Stomach (tissue), 9 donors: ENCODE results near the gene EGFLAM. TPM values are rescaled to one million over a fixed set of nuclear protein-coding genes. Genes with fewer than 3 reads are reported as not detected.

Experiments used
- DNase-seq, 2 donors: peaks; one replicate each; pipeline versions ENCODE4 v3.0.0 to v3.0.0-alpha.2; 2013 to 2019
- H3K27ac ChIP-seq, 5 donors: fragments of 200-600 bp in 4 of 5; sonication (generic) in 4 of 5; one replicate each; pipeline ENCODE4 v1.5.1; 2013 to 2019; ENCODE audit warnings: mild to moderate bottlenecking in 1 of 5, moderate library complexity in 1 of 5
- H3K27me3 ChIP-seq, 3 donors: fragments of 200-600 bp; sonication (generic); one replicate each; pipeline ENCODE4 v1.5.1; 2017 to 2019; ENCODE audit warnings: mixed run types in 1 of 3
- H3K36me3 ChIP-seq, 4 donors: fragments of 200-600 bp; sonication (generic); 1 replicate in 3 of 4; 2 replicates in 1 of 4; pipeline ENCODE4 v1.5.1; 2016 to 2019
- H3K4me1 ChIP-seq, 4 donors: fragments of 200-600 bp; sonication (generic); one replicate each; pipeline ENCODE4 v1.5.1; 2016 to 2019
- H3K4me3 ChIP-seq, 4 donors: fragments of 200-600 bp; sonication (generic) in 3 of 4; one replicate each; pipeline ENCODE4 v1.5.1; 2016 to 2019; ENCODE audit warnings: mild to moderate bottlenecking in 1 of 4
- H3K9me3 ChIP-seq, 4 donors: fragments of 200-600 bp; sonication (generic); one replicate each; pipeline ENCODE4 v1.5.1; 2016 to 2019
- EP300 ChIP-seq: sonication (generic); formaldehyde crosslinking; IDR thresholded peaks from one replicate; pipeline ENCODE4 v1.6.1; 2017; ENCODE audit warnings: antibody characterized with exemption
- POLR2A ChIP-seq, 4 donors: fragments of 450-650 bp; IDR thresholded peaks; one replicate each; pipeline ENCODE4 v1.6.1; 2016; ENCODE audit warnings: antibody characterized with exemption in 4 of 4, control low read depth in 2 of 4, mild to moderate bottlenecking in 1 of 4, moderate library complexity in 1 of 4
- POLR2AphosphoS5 ChIP-seq, 3 donors: sonication (generic); formaldehyde crosslinking; IDR thresholded peaks; one replicate each; pipeline ENCODE4 v1.6.1; 2016; ENCODE audit warnings: antibody characterized with exemption in 3 of 3
- WGBS, 5 donors: extraction: QIAGEN DNeasy Blood & Tissue Kit in 3 of 5; methylation state at CpG; one replicate each; pipeline versions ENCODE4 v1.1.5 to v1.1.7; 2013 to 2018; 5-methylcytosine and 5-hydroxymethylcytosine counted together
- intact Hi-C: fragments of 100-400 bp; cut with DNase I; formaldehyde crosslinking; loops from one replicate; pipeline ENCODE4 v1.15.1; 2023; ENCODE audit warnings: low total_unique reads
- polyA plus RNA-seq, 3 donors: library from polyadenylated mRNA; stranded (reverse); fragments of 200-250 nt; gene quantifications; one replicate each; pipeline ENCODE4 v1.2.3, GENCODE V29; 2013
- total RNA-seq, 5 donors: library from RNA; depleted of rRNA; stranded (reverse); fragments of >200 nt; gene quantifications; one replicate each; pipeline versions ENCODE4 v1.1.0 to v1.2.3, GENCODE V29; 2014 to 2016
- TF ChIP-seq, protein P1 (sequence below), 7 experiments: fragments of 450-650 bp in 4 of 7; fragments of 200-600 bp in 3 of 7; sonication (generic) in 3 of 7; IDR thresholded peaks; one replicate each; pipeline ENCODE4 v1.5.1; 2016 to 2019; ENCODE audit warnings: antibody characterized with exemption in 7 of 7, control low read depth in 2 of 7, mild to moderate bottlenecking in 1 of 7
- donor health status: healthy with polysubstance abuse.
- donor health status: Bipolar disorder and iron deficiency.
- donor health status: healthy.

EGFLAM gene
- total and polyA plus RNA-seq, 8 donors, result 0.61 to 5.9 (median 1.4) TPM; not detected in 3

DNA sequence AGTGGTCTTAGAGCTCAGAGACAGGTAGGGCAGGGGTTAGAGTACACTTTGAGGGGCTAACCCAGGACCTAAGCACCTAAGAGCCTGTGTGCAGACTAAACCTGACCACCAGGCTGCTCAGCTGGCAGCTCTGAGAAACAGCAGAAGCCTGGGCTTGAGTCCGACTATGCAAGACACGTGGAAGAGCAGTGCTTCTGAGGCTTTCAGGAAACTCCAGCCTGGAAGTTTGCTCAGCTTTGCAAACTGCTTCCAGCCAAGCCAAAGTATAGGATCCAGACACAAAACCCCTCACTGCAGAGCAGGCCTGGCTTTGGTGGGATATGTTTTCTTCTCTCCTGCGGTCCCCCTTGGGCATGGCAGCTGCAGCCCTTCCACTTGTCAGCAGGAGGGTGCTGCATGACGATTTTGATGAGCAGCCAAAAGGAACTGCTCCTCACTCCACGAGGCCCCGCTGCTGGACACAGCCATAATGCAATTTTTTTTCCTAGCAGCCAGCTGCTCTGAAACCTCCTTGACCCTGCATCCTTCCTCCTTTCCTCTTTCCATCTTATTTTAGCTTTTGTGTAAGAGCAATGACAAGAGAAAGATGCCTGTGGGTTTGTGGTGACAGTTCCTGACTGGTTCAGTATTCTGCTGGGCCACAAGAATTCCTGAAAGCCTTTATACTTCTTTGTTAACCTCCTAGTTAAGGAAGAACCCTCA is 175.0 kb downstream of the EGFLAM start:
- Histone ChIP-seq H3K36me3 (no peaks in the 10 kb centered on the region), H3K27me3 (peaks cover 0 to 10% (median 0%) of the 10 kb centered on the region in 3 donors), H3K4me1 (peaks cover 0 to 17% (median 7%) of the 10 kb centered on the region in 4 donors), H3K27ac (peak overlapping the region in 3 of 5 donors; percentile 41 to 48 (median 42)), H3K9me3 (no peaks in the 10 kb centered on the region), H3K4me3 (no peak overlapping the region)
- DNase-seq, result peak in 1 of 2 donors; percentile 85
- WGBS, 5 donors, result 30 to 47% (median 47%) methylated on average over 4 to 6 of the region's 6 CpGs
- intact Hi-C loops, result no loop called here
- no peak for TF ChIP-seq EP300
- no peak for TF ChIP-seq POLR2AphosphoS5 (IDR thresholded peaks at IDR 0.05)
- no peak for TF ChIP-seq POLR2A (IDR thresholded peaks at IDR 0.05)
- TF ChIP-seq, protein P1, sequence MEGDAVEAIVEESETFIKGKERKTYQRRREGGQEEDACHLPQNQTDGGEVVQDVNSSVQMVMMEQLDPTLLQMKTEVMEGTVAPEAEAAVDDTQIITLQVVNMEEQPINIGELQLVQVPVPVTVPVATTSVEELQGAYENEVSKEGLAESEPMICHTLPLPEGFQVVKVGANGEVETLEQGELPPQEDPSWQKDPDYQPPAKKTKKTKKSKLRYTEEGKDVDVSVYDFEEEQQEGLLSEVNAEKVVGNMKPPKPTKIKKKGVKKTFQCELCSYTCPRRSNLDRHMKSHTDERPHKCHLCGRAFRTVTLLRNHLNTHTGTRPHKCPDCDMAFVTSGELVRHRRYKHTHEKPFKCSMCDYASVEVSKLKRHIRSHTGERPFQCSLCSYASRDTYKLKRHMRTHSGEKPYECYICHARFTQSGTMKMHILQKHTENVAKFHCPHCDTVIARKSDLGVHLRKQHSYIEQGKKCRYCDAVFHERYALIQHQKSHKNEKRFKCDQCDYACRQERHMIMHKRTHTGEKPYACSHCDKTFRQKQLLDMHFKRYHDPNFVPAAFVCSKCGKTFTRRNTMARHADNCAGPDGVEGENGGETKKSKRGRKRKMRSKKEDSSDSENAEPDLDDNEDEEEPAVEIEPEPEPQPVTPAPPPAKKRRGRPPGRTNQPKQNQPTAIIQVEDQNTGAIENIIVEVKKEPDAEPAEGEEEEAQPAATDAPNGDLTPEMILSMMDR (IDR thresholded peaks at IDR 0.05), result no peak

DNA sequence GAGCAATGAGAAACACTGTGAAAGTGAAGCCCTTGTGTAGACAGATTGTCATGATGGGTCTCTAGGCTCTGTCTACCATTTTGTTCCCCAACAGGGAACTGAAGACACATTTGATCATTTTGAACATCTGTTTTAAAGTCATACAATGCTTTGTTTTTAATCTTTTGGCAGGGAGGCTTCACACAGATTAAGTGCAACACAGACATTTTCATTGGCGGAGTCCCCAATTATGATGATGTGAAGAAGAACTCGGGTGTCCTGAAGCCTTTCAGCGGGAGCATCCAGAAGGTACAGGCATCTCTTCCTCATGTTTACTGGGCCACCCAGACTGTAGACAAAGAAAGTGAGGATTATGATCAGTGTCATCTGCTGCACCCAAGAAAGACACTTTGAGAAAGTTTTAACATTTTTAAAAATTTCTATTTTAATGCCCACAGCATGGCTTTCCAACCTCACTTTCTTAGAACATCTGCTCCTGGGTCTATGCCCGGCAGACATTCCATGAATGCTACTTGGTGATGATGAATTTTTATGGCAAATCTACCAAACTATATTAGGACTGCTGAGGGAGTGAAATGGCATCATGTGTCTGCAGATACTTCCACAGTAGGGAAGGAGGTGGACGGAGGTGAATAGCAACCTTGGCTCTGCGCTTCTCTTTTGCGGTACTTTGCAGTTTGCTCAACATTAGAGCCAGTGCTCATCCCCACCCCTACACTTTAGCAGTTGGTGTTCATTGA is 176.8 kb downstream of the EGFLAM start:
- no peak for DNase-seq
- intact Hi-C loops, result no loop called here
- Histone ChIP-seq H3K27me3 (peaks cover 0 to 4% (median 0%) of the 10 kb centered on the region in 3 donors), H3K27ac (no peak overlapping the region), H3K9me3 (no peaks in the 10 kb centered on the region), H3K36me3 (no peaks in the 10 kb centered on the region), H3K4me3 (no peak overlapping the region), H3K4me1 (peaks cover 0 to 17% (median 7%) of the 10 kb centered on the region in 4 donors)
- TF ChIP-seq, protein P1 (IDR thresholded peaks at IDR 0.05), result no peak
- TF ChIP-seq POLR2A (IDR thresholded peaks at IDR 0.05) (no peak), POLR2AphosphoS5 (IDR thresholded peaks at IDR 0.05) (no peak), EP300 (no peak)
- 84 to 95% (median 90%) methylated on average over 7 of the region's 7 CpGs for WGBS, 5 donors

DNA sequence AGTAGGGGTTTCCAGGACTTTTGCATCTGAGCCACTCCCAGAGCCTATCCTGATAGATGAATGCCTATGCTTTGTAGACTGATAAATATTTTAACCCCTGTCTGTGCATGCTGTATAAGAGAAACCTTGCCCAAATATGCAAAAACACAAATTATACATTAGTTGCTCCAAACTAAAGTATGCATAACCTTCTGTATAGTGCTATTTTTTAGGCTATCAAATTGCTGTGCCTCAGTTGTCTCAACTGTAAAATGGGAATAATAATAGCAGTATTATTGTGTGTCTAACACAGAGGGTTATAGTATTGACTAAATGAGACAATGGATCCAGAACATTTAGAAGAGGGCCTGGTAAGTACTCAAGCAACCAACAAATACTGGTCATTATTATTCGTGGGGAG is 180.4 kb downstream of the EGFLAM start:
- H3K36me3 ChIP-seq, result no peaks in the 10 kb centered on the region
- DNase-seq, result no peak
- intact Hi-C loops, result no loop called here
- no peaks in the 10 kb centered on the region for H3K9me3 ChIP-seq
- H3K4me3 ChIP-seq, result no peak overlapping the region
- WGBS, 5 donors, result 81 to 92% (median 86%) methylated on average over 1 of the region's 1 CpG
- peaks cover 0 to 14% (median 2%) of the 10 kb centered on the region in 4 donors for H3K4me1 ChIP-seq
- H3K27me3 ChIP-seq, result no peaks in the 10 kb centered on the region
- no peak overlapping the region for H3K27ac ChIP-seq
- TF ChIP-seq, protein P1 (IDR thresholded peaks at IDR 0.05), result no peak
- TF ChIP-seq EP300 (no peak), POLR2AphosphoS5 (IDR thresholded peaks at IDR 0.05) (no peak), POLR2A (IDR thresholded peaks at IDR 0.05) (no peak)

DNA sequence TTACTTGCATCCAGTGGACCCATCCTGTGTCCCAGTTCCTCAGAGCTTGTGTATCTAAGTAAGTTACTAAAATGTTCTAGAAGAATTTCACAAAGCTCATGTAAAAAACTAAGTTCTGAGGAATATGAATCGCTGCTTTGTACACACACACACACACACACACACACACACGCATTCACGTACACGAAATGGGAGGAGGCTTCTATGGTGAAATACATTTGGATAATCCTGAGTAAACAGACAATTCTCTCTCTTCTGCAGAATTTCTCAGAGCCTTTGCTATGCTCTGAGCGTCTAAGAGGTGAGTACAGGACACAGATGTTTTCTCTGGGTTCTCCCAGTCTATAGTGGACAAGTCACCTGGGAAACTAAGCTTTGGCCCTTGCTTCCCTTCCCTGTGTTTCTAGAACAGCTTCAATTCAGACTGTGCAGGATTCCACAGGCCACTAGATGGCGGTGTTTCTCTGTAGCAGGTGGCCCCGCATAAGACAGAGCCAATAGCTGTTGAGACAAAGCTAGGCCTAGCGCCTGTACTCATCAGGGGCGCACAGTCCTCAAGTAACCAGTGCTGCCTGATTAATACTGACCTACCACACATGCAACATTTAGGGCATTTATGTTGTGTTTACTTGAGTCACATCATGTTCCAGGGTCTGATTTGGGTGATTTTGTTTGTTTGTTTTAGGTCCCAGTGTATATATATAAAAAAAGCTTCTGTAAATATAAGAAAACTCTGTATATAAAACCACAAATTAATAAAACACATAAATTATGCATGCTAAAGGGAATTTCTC is 183.3 kb downstream of the EGFLAM start:
- DNase-seq, result peak; percentile 92 to 96
- Histone ChIP-seq H3K4me1 (peaks cover 0 to 8% (median 3%) of the 10 kb centered on the region in 4 donors), H3K27me3 (peaks cover 0 to 8% (median 0%) of the 10 kb centered on the region in 3 donors), H3K9me3 (no peaks in the 10 kb centered on the region), H3K27ac (no peak overlapping the region), H3K36me3 (no peaks in the 10 kb centered on the region), H3K4me3 (no peak overlapping the region)
- intact Hi-C loops, result loop anchor here (10.0 kb wide), 2 partner anchors 223 to 363 kb away; no protein-coding TSS in a partner anchor
- 17 to 22% (median 20%) methylated on average over 9 of the region's 9 CpGs for WGBS, 5 donors
- TF ChIP-seq, protein P1 (IDR thresholded peaks at IDR 0.05), result peak in 5 of 7 experiments; percentile 88 to 95 (median 91)
- TF ChIP-seq POLR2A (IDR thresholded peaks at IDR 0.05) (no peak), POLR2AphosphoS5 (IDR thresholded peaks at IDR 0.05) (peak in 2 of 3 donors; percentile 12 to 68)
